ENCODE data around the gene SLC16A3.

DNA sequence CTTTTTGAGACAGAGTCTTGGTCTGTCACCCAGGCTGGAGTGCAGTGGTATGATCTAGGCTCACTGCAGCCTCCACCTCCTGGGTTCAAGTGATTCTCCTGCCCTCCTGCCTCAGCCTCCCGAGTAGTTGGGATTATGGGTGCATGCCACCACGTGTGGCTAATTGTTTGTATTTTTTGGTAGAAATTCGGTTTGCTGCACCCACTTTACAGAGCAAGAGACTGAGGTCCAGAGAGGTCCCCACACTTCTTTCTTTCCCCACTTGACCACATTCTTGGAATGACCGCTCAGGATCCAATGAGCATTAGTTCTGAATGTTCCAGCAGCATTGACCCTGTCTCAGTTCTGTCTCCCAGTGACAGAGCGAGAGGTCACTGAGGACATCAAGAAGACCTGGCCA is 5.3 kb upstream of the SLC16A3 start:
- TF ChIP-seq, protein P1, sequence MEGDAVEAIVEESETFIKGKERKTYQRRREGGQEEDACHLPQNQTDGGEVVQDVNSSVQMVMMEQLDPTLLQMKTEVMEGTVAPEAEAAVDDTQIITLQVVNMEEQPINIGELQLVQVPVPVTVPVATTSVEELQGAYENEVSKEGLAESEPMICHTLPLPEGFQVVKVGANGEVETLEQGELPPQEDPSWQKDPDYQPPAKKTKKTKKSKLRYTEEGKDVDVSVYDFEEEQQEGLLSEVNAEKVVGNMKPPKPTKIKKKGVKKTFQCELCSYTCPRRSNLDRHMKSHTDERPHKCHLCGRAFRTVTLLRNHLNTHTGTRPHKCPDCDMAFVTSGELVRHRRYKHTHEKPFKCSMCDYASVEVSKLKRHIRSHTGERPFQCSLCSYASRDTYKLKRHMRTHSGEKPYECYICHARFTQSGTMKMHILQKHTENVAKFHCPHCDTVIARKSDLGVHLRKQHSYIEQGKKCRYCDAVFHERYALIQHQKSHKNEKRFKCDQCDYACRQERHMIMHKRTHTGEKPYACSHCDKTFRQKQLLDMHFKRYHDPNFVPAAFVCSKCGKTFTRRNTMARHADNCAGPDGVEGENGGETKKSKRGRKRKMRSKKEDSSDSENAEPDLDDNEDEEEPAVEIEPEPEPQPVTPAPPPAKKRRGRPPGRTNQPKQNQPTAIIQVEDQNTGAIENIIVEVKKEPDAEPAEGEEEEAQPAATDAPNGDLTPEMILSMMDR (optimal IDR thresholded peaks at IDR 0.05 in 1 of 3, IDR thresholded peaks at IDR 0.05 in 1 of 3, conservative IDR thresholded peaks at IDR 0.05 in 1 of 3; ENCODE audit: extremely low read depth in 1 of 3, insufficient read depth in 2 of 3, low read length in 3 of 3), result no peak
- TF ChIP-seq EZH2 (IDR thresholded peaks at IDR 0.05; ENCODE audit: low read length), result no peak

All from keratinocyte (primary cell).